Neuronal stem cell (in vitro differentiated cells): ENCODE data around the gene BBS12.

ENCODE experiments used
- DNase-seq: peaks from one replicate; pipeline ENCODE4 v3.0.0-alpha.2; 2013; ENCODE audit warnings: low spot score
- H2AFZ ChIP-seq: one replicate; pipeline ENCODE4 v1.6.1; 2013; ENCODE audit warnings: mild to moderate bottlenecking, low read length, inconsistent platforms
- H2AK5ac ChIP-seq: 2 replicates; pipeline ENCODE4 v1.6.1; 2013; ENCODE audit warnings: low read depth, mild to moderate bottlenecking, inconsistent platforms, low read length, moderate library complexity, mixed read lengths
- H2BK120ac ChIP-seq: 2 replicates; pipeline ENCODE4 v1.6.1; 2013; ENCODE audit warnings: low read depth, mild to moderate bottlenecking, inconsistent platforms, low read length, moderate library complexity, mixed read lengths
- H2BK12ac ChIP-seq: one replicate; pipeline ENCODE4 v1.6.1; 2013; ENCODE audit warnings: low read length, inconsistent platforms
- H2BK15ac ChIP-seq: 2 replicates; pipeline ENCODE4 v1.6.1; 2013; ENCODE audit warnings: mild to moderate bottlenecking, low read length, inconsistent platforms, mixed read lengths
- H2BK5ac ChIP-seq: one replicate; pipeline ENCODE4 v1.6.1; 2013; ENCODE audit warnings: inconsistent platforms, mild to moderate bottlenecking, low read length, moderate library complexity
- H3K14ac ChIP-seq: one replicate; pipeline ENCODE4 v1.6.1; 2013; ENCODE audit warnings: low read length, inconsistent platforms
- H3K18ac ChIP-seq: 2 replicates; pipeline ENCODE4 v1.6.1; 2013; ENCODE audit warnings: low read length, inconsistent platforms
- H3K23ac ChIP-seq: 2 replicates; pipeline ENCODE4 v1.6.1; 2013; ENCODE audit warnings: low read depth, mild to moderate bottlenecking, mixed read lengths, low read length, inconsistent platforms; ENCODE audit not compliant: poor library complexity
- H3K27ac ChIP-seq: replicated peaks from 3 replicates; pipeline ENCODE4 v1.5.1; 2013; ENCODE audit warnings: low read length, inconsistent platforms
- H3K27me3 ChIP-seq, 3 experiments: 2 replicates each; pipeline ENCODE4 v1.6.1; 2013; ENCODE audit warnings: low read length in 3 of 3, mild to moderate bottlenecking in 2 of 3, inconsistent platforms in 1 of 3, low read depth in 1 of 3, mixed read lengths in 1 of 3, moderate library complexity in 1 of 3; ENCODE audit not compliant: control insufficient read depth in 3 of 3, insufficient read depth in 3 of 3
- H3K36me3 ChIP-seq, 2 donors: replicated peaks in 1 of 2; 2 replicates each; pipeline ENCODE4 v1.6.1; 2013; ENCODE audit warnings: low read length in 2 of 2; ENCODE audit not compliant: control insufficient read depth in 2 of 2, insufficient read depth in 2 of 2
- H3K4ac ChIP-seq: 2 replicates; pipeline ENCODE4 v1.6.1; 2013; ENCODE audit warnings: inconsistent platforms, mild to moderate bottlenecking, low read length, moderate library complexity
- H3K4me1 ChIP-seq, 2 donors: 1 replicate in 1 of 2; 2 replicates in 1 of 2; pipeline ENCODE4 v1.6.1; 2013; ENCODE audit warnings: low read length in 2 of 2, low read depth in 1 of 2; ENCODE audit not compliant: control insufficient read depth in 2 of 2, insufficient read depth in 1 of 2
- H3K4me2 ChIP-seq: one replicate; pipeline ENCODE4 v1.6.1; 2013; ENCODE audit warnings: mild to moderate bottlenecking, low read length, inconsistent platforms; ENCODE audit not compliant: insufficient read depth, poor library complexity, severe bottlenecking
- H3K4me3 ChIP-seq, 2 donors: 2 replicates each; pipeline ENCODE4 v1.5.1; 2013; ENCODE audit warnings: low read length in 2 of 2, mild to moderate bottlenecking in 2 of 2, inconsistent platforms in 1 of 2, moderate library complexity in 1 of 2
- H3K79me1 ChIP-seq: one replicate; pipeline ENCODE4 v1.6.1; 2013; ENCODE audit warnings: low read depth, mild to moderate bottlenecking, inconsistent platforms, low read length, moderate library complexity
- H3K9ac ChIP-seq: one replicate; pipeline ENCODE4 v1.6.1; 2013; ENCODE audit warnings: mild to moderate bottlenecking, low read depth, low read length, inconsistent platforms; ENCODE audit not compliant: poor library complexity
- H3K9me3 ChIP-seq, 2 donors: replicated peaks in 1 of 2; 2 replicates each; pipeline versions ENCODE3 to v1.6.1; 2013; ENCODE audit warnings: low read length in 2 of 2, mild to moderate bottlenecking in 2 of 2, inconsistent platforms in 1 of 2, low read depth in 1 of 2, mixed read lengths in 1 of 2, moderate library complexity in 1 of 2; ENCODE audit not compliant: control insufficient read depth in 2 of 2, insufficient read depth in 1 of 2
- H4K8ac ChIP-seq: one replicate; pipeline ENCODE4 v1.6.1; 2013; ENCODE audit warnings: low read depth, mild to moderate bottlenecking, inconsistent platforms, low read length, moderate library complexity
- H4K91ac ChIP-seq: one replicate; pipeline ENCODE4 v1.6.1; 2013; ENCODE audit warnings: low read length, low read depth, mild to moderate bottlenecking, inconsistent platforms; ENCODE audit not compliant: poor library complexity
- WGBS, 2 donors: extraction: QIAGEN DNeasy Blood & Tissue Kit; methylation state at CpG; one replicate each; pipeline ENCODE4 v1.1.7; 2013; ENCODE audit warnings: missing lambda C conversion rate in 2 of 2, mixed read lengths in 1 of 2; ENCODE audit not compliant: insufficient read length in 2 of 2, insufficient replicate concordance in 1 of 2; ENCODE audit errors: extremely low coverage in 2 of 2; 5-methylcytosine and 5-hydroxymethylcytosine counted together

The BBS12 gene

DNA sequence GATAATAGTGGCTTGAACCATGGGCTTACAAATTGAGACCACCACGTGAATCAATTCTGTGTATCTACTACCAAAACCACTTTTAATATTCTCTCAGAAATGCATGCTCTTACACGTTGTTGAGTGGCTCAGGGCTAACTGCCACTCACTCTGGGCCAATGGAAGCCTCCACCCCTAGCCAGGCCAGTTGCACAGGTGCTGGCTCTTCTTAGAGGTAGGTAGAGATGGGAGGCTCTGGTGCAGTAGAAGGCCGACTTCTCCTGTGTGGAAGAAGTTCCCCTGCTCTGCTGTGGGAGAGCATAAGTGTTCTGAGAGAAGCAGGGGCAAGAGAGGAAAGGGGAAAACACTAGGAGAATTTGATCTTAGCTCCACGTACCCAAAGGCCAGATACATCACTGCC, 25.0 kb upstream of the BBS12 start:
- Histone ChIP-seq H3K4me1 (peaks cover 1 to 2% of the 10 kb centered on the region in 2 donors), H3K4ac (no peak overlapping the region), H2BK120ac (no peak overlapping the region), H3K9ac (no peak overlapping the region), H4K8ac (no peak overlapping the region), H3K18ac (no peak overlapping the region), H2AK5ac (no peak overlapping the region), H3K23ac (no peak overlapping the region), H3K9me3 (no peaks in the 10 kb centered on the region), H3K4me2 (no peak overlapping the region), H3K79me1 (no peaks in the 10 kb centered on the region), H2AFZ (no peak overlapping the region), H4K91ac (no peak overlapping the region), H2BK5ac (no peak overlapping the region), H3K36me3 (no peaks in the 10 kb centered on the region), H3K14ac (no peak overlapping the region), H2BK12ac (no peak overlapping the region), H3K4me3 (no peak overlapping the region), H3K27me3 (no peaks in the 10 kb centered on the region), H2BK15ac (no peak overlapping the region), H3K27ac (no peak overlapping the region)
- DNase-seq = no peak
- no CpG with 5 or more reads among the region's 4 CpGs for WGBS, 2 donors

DNA sequence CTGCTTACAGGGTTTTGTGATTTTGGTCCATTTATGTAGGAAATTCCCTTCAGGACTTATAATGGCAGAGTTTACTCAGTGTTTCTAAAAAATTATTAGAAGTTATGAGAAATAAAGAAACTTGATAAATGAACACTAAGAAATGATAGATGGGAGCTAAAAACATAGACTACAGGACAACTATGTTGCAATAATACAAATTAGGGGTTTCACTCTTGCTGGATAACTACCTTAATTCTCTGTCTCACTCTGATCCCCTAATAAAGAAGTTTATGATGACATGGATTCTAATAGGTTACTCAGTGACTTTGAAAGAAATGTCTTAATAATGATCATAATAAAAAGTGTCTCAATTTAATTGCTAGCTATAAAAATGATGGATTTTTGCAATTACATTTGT, 23.3 kb upstream of the BBS12 start:
- Histone ChIP-seq H4K91ac (no peak overlapping the region), H3K14ac (no peak overlapping the region), H3K4ac (no peak overlapping the region), H3K23ac (no peak overlapping the region), H2BK12ac (no peak overlapping the region), H2BK120ac (no peak overlapping the region), H3K79me1 (no peaks in the 10 kb centered on the region), H3K27me3 (no peaks in the 10 kb centered on the region), H2BK5ac (no peak overlapping the region), H2AK5ac (no peak overlapping the region), H3K18ac (no peak overlapping the region), H2BK15ac (no peak overlapping the region), H3K9ac (no peak overlapping the region), H3K9me3 (no peaks in the 10 kb centered on the region), H3K36me3 (no peaks in the 10 kb centered on the region), H3K27ac (no peak overlapping the region), H4K8ac (no peak overlapping the region), H2AFZ (no peak overlapping the region), H3K4me3 (no peak overlapping the region), H3K4me2 (no peak overlapping the region), H3K4me1 (peaks cover 0 to 2% of the 10 kb centered on the region in 2 donors)
- DNase-seq = no peak

DNA sequence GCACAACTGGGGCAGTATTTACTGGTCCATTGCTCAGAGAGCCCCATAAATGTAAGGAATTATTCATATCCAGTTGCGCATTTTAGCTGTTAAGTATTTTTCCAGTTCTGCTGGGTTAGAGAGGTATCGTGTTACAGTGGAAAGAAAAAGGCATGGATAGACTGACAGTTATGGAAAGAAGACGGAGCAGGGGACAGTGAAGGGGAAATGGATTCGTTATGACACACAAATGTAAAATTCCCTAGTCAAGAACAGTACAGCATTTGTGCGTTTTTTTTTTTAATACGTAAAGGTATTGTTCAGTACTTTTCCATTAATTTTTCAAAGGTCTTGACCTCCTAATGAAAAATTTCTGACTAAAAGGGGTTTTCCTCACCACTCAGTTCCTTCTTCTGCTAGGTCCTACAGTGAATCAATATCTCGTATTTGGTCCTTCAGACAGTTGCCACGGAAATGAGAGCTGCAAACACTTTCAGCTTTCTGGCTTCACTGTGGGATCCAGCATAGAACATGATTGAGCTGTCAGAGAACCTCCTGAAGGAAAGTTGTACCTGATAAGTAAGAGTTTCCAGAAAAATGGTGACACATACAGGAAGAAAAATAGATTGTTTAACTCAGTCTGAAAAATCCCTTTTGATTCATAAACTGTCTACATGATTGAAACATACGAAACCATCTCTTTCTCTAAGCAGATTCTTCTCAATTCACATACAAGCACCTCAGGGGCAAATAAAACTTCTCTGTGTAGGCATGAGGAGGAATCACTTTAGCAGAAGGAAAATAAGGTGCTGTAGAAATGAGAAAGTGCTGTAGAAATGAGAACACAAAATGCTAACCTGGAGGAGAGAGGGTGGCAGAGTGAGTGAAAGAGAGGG, 21.8 kb upstream of the BBS12 start:
- Histone ChIP-seq H2BK15ac (no peak overlapping the region), H2AFZ (no peak overlapping the region), H4K8ac (no peak overlapping the region), H2BK120ac (no peak overlapping the region), H2AK5ac (no peak overlapping the region), H2BK12ac (no peak overlapping the region), H3K4me1 (peaks cover 0 to 2% of the 10 kb centered on the region in 2 donors), H3K4ac (no peak overlapping the region), H3K9ac (no peak overlapping the region), H3K36me3 (no peaks in the 10 kb centered on the region), H4K91ac (no peak overlapping the region), H2BK5ac (no peak overlapping the region), H3K79me1 (no peaks in the 10 kb centered on the region), H3K9me3 (no peaks in the 10 kb centered on the region), H3K23ac (no peak overlapping the region), H3K27ac (no peak overlapping the region), H3K27me3 (no peaks in the 10 kb centered on the region), H3K4me3 (no peak overlapping the region), H3K14ac (no peak overlapping the region), H3K4me2 (no peak overlapping the region), H3K18ac (no peak overlapping the region)
- no peak for DNase-seq
- no CpG with 5 or more reads among the region's 9 CpGs for WGBS, 2 donors

DNA sequence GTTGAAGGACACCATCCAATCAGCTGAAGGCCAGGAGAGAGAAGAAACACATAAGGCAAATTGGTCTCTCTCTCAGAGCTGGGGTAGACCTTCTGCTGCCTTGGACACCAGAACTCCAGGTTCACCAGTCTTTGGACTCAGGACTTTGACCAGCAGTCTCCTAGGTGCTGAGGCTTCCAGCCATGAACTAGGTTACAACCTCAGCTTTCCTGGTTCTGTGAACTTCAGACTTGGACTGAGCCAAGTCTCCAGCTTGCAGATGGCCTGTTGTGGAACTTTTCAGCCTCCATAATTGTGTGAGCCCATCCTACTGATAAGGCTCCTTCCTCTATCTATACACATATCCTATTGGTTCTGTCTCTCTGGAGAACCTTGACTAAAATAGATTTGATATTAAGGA, 20.6 kb upstream of the BBS12 start:
- H3K4ac ChIP-seq = no peak overlapping the region
- H3K4me1 ChIP-seq = peaks cover 0 to 2% of the 10 kb centered on the region in 2 donors
- no peak overlapping the region for H2AFZ ChIP-seq
- no peak overlapping the region for H2AK5ac ChIP-seq
- no peak overlapping the region for H2BK120ac ChIP-seq
- no peak overlapping the region for H3K4me3 ChIP-seq
- DNase-seq = no peak
- H2BK15ac ChIP-seq = no peak overlapping the region
- no peaks in the 10 kb centered on the region for H3K9me3 ChIP-seq
- H3K4me2 ChIP-seq = no peak overlapping the region
- H3K9ac ChIP-seq = no peak overlapping the region
- H3K23ac ChIP-seq = no peak overlapping the region
- H2BK5ac ChIP-seq = no peak overlapping the region
- no peak overlapping the region for H2BK12ac ChIP-seq
- H3K36me3 ChIP-seq = no peaks in the 10 kb centered on the region
- H3K18ac ChIP-seq = no peak overlapping the region
- no peaks in the 10 kb centered on the region for H3K79me1 ChIP-seq
- H3K27me3 ChIP-seq = no peaks in the 10 kb centered on the region
- H3K27ac ChIP-seq = no peak overlapping the region
- no peak overlapping the region for H4K8ac ChIP-seq
- no peak overlapping the region for H3K14ac ChIP-seq
- H4K91ac ChIP-seq = no peak overlapping the region
